Activated T-cell treated with anti-CD3 and anti-CD28 coated beads, Interleukin-2, amount 50 U/mL, for 24 hours (primary cell): ENCODE results near the gene IRAK4.
A peak's percentile ranks its signal among the peaks of the same experiment; 100 is the strongest.

Experiments used
- DNase-seq: peaks from one replicate; pipeline ENCODE4 v3.0.0-alpha.2; 2020
- H3K27ac Mint-ChIP-seq: 2 replicates; pipeline ENCODE4 v1.8.0; 2020; ENCODE audit warnings: mild to moderate bottlenecking, mixed read lengths
- H3K27me3 Mint-ChIP-seq: 2 replicates; pipeline ENCODE4 v1.8.0; 2020; ENCODE audit warnings: mixed read lengths
- H3K36me3 Mint-ChIP-seq: 2 replicates; pipeline ENCODE4 v1.8.0; 2020; ENCODE audit warnings: low read depth, mixed read lengths
- H3K4me1 Mint-ChIP-seq: 2 replicates; pipeline ENCODE4 v1.8.0; 2020; ENCODE audit warnings: low read depth, mixed read lengths
- H3K4me3 Mint-ChIP-seq: 2 replicates; pipeline ENCODE4 v1.8.0; 2020; ENCODE audit warnings: mild to moderate bottlenecking, moderate library complexity, mixed read lengths
- H3K9me3 Mint-ChIP-seq: 2 replicates; pipeline ENCODE4 v1.8.0; 2020; ENCODE audit warnings: mixed read lengths

IRAK4 gene

GRCh38 chr12:43758728-43759563, at the start of gene IRAK4, which contains the start of gene PUS7L:
Gene IRAK4, plus strand, starts transcription at chr12:43758951. Its CDS starts 9,161 bp downstream, at chr12:43768112.
Gene PUS7L, minus strand, starts transcription at chr12:43758790. Its CDS starts 3,545 bp downstream, at chr12:43755245.
- Mint-ChIP-seq H3K27me3 (no peaks in the 10 kb centered on the region), H3K4me1 (peaks cover 70% of the 10 kb centered on the region)

GRCh38 chr12:43711348-43711747, 47.4 kb upstream of the IRAK4 start:
- no peaks in the 10 kb centered on the region for H3K36me3 Mint-ChIP-seq

More at GRCh38 chr12:43758728-43759563, at the start of gene IRAK4, which contains the start of gene PUS7L:
- no peaks in the 10 kb centered on the region for H3K9me3 Mint-ChIP-seq
- peak; percentile 96 for DNase-seq
- peak within 1 kb of the TSS; percentile 95 for H3K4me3 Mint-ChIP-seq
- H3K27ac Mint-ChIP-seq: peak within 1 kb of the TSS; percentile 99
- H3K36me3 Mint-ChIP-seq: peaks cover 73% of the 10 kb centered on the region

GRCh38 chr12:43722621-43723020, 36.1 kb upstream of the IRAK4 start:
- no peak for DNase-seq
- Mint-ChIP-seq H3K27ac (no peak overlapping the region), H3K4me3 (no peak overlapping the region), H3K27me3 (no peaks in the 10 kb centered on the region), H3K9me3 (no peaks in the 10 kb centered on the region), H3K36me3 (peaks cover 29% of the 10 kb centered on the region), H3K4me1 (no peaks in the 10 kb centered on the region)

More at GRCh38 chr12:43711348-43711747, 47.4 kb upstream of the IRAK4 start:
- Mint-ChIP-seq H3K27me3 (peaks cover 31% of the 10 kb centered on the region), H3K4me3 (no peak overlapping the region), H3K9me3 (peaks cover 12% of the 10 kb centered on the region), H3K27ac (no peak overlapping the region), H3K4me1 (no peaks in the 10 kb centered on the region)
- no peak for DNase-seq

GRCh38 chr12:43723134-43723533, 35.6 kb upstream of the IRAK4 start:
- Mint-ChIP-seq H3K4me3 (no peak overlapping the region), H3K36me3 (peaks cover 32% of the 10 kb centered on the region), H3K4me1 (no peaks in the 10 kb centered on the region), H3K27me3 (no peaks in the 10 kb centered on the region), H3K9me3 (no peaks in the 10 kb centered on the region), H3K27ac (no peak overlapping the region)
- no peak for DNase-seq

GRCh38 chr12:43728117-43728516, 30.6 kb upstream of the IRAK4 start:
- Mint-ChIP-seq H3K27me3 (no peaks in the 10 kb centered on the region), H3K4me1 (peaks cover 17% of the 10 kb centered on the region), H3K4me3 (no peak overlapping the region), H3K9me3 (no peaks in the 10 kb centered on the region), H3K36me3 (peaks cover 68% of the 10 kb centered on the region), H3K27ac (no peak overlapping the region)
- no peak for DNase-seq

- H3K4me1 Mint-ChIP-seq: peaks cover 17% of the 10 kb centered on the region
- H3K4me3 Mint-ChIP-seq: no peak overlapping the region
Measured at GRCh38 chr12:43728698-43729097, 30.1 kb upstream of the IRAK4 start.

GRCh38 chr12:43730283-43730682, 28.5 kb upstream of the IRAK4 start:
- Mint-ChIP-seq H3K4me1 (peaks cover 17% of the 10 kb centered on the region), H3K27ac (peak overlapping the region; percentile 71), H3K27me3 (no peaks in the 10 kb centered on the region), H3K9me3 (no peaks in the 10 kb centered on the region), H3K4me3 (no peak overlapping the region), H3K36me3 (peaks cover 79% of the 10 kb centered on the region)
- no peak for DNase-seq

More at GRCh38 chr12:43728698-43729097, 30.1 kb upstream of the IRAK4 start:
- H3K27me3 Mint-ChIP-seq: no peaks in the 10 kb centered on the region
- no peaks in the 10 kb centered on the region for H3K9me3 Mint-ChIP-seq
- peaks cover 72% of the 10 kb centered on the region for H3K36me3 Mint-ChIP-seq
- H3K27ac Mint-ChIP-seq: no peak overlapping the region
- no peak for DNase-seq

- DNase-seq: no peak
- Mint-ChIP-seq H3K4me1 (peaks cover 17% of the 10 kb centered on the region), H3K27me3 (no peaks in the 10 kb centered on the region), H3K36me3 (peaks cover 83% of the 10 kb centered on the region), H3K27ac (no peak overlapping the region), H3K4me3 (no peak overlapping the region), H3K9me3 (no peaks in the 10 kb centered on the region)
Measured at GRCh38 chr12:43733687-43734086, 25.1 kb upstream of the IRAK4 start.

- DNase-seq: no peak
- H3K27me3 Mint-ChIP-seq: no peaks in the 10 kb centered on the region
- no peak overlapping the region for H3K27ac Mint-ChIP-seq
- peaks cover 82% of the 10 kb centered on the region for H3K36me3 Mint-ChIP-seq
- H3K9me3 Mint-ChIP-seq: no peaks in the 10 kb centered on the region
- no peaks in the 10 kb centered on the region for H3K4me1 Mint-ChIP-seq
- no peak overlapping the region for H3K4me3 Mint-ChIP-seq
Measured at GRCh38 chr12:43736927-43737440, 21.8 kb upstream of the IRAK4 start.

GRCh38 chr12:43737646-43738045, 21.1 kb upstream of the IRAK4 start:
- Mint-ChIP-seq H3K27ac (no peak overlapping the region), H3K27me3 (no peaks in the 10 kb centered on the region), H3K4me1 (no peaks in the 10 kb centered on the region), H3K4me3 (no peak overlapping the region), H3K9me3 (no peaks in the 10 kb centered on the region), H3K36me3 (peaks cover 83% of the 10 kb centered on the region)
- no peak for DNase-seq

GRCh38 chr12:43740511-43741100, 18.1 kb upstream of the IRAK4 start:
- H3K4me3 Mint-ChIP-seq: no peak overlapping the region
- no peak for DNase-seq
- H3K9me3 Mint-ChIP-seq: no peaks in the 10 kb centered on the region
- H3K4me1 Mint-ChIP-seq: no peaks in the 10 kb centered on the region
- no peaks in the 10 kb centered on the region for H3K27me3 Mint-ChIP-seq
- no peak overlapping the region for H3K27ac Mint-ChIP-seq
- H3K36me3 Mint-ChIP-seq: peaks cover 85% of the 10 kb centered on the region

- DNase-seq: no peak
- no peak overlapping the region for H3K27ac Mint-ChIP-seq
- peaks cover 81% of the 10 kb centered on the region for H3K36me3 Mint-ChIP-seq
- H3K27me3 Mint-ChIP-seq: no peaks in the 10 kb centered on the region
- no peaks in the 10 kb centered on the region for H3K4me1 Mint-ChIP-seq
- H3K4me3 Mint-ChIP-seq: no peak overlapping the region
- H3K9me3 Mint-ChIP-seq: no peaks in the 10 kb centered on the region
Measured at GRCh38 chr12:43742106-43742505, 16.6 kb upstream of the IRAK4 start.

GRCh38 chr12:43744826-43745225, 13.9 kb upstream of the IRAK4 start:
- H3K27ac Mint-ChIP-seq: no peak overlapping the region
- H3K9me3 Mint-ChIP-seq: no peaks in the 10 kb centered on the region
- peaks cover 74% of the 10 kb centered on the region for H3K36me3 Mint-ChIP-seq
- no peak for DNase-seq
- no peaks in the 10 kb centered on the region for H3K27me3 Mint-ChIP-seq
- no peaks in the 10 kb centered on the region for H3K4me1 Mint-ChIP-seq
- no peak overlapping the region for H3K4me3 Mint-ChIP-seq

- H3K27ac Mint-ChIP-seq: no peak overlapping the region
- no peak for DNase-seq
- peaks cover 74% of the 10 kb centered on the region for H3K36me3 Mint-ChIP-seq
- no peak overlapping the region for H3K4me3 Mint-ChIP-seq
- no peaks in the 10 kb centered on the region for H3K27me3 Mint-ChIP-seq
- peaks cover 8% of the 10 kb centered on the region for H3K9me3 Mint-ChIP-seq
- H3K4me1 Mint-ChIP-seq: peaks cover 17% of the 10 kb centered on the region
Measured at GRCh38 chr12:43749016-43749415, 9.7 kb upstream of the IRAK4 start.

- H3K4me3 Mint-ChIP-seq: no peak overlapping the region
- H3K4me1 Mint-ChIP-seq: peaks cover 30% of the 10 kb centered on the region
Measured at GRCh38 chr12:43750814-43751213, 7.9 kb upstream of the IRAK4 start.

More at GRCh38 chr12:43750814-43751213, 7.9 kb upstream of the IRAK4 start:
- Mint-ChIP-seq H3K9me3 (peaks cover 8% of the 10 kb centered on the region), H3K27ac (no peak overlapping the region), H3K27me3 (no peaks in the 10 kb centered on the region), H3K36me3 (peaks cover 74% of the 10 kb centered on the region)
- no peak for DNase-seq
